Activated T-helper 9 cell treated with anti-CD3 and anti-CD28 coated beads, Interleukin-2, amount 50 U/mL, for 16 hours (primary cell): ENCODE data around the gene SMG6.
"Not testable (repeated sequence)": the region's sequence is repeated elsewhere in the genome, so short reads cannot be mapped to it uniquely, and the experiment has no call there.

Experiments
- DNase-seq: peaks from one replicate; pipeline ENCODE4 v3.0.0-alpha.2; 2020; ENCODE audit warnings: low read depth

SMG6 gene

GRCh38 chr17:2303204-2304188, at the start of gene SMG6, which contains the start of gene SRR:
TSS of gene SMG6 (minus strand) at chr17:2303785. CDS start at chr17:2303720, 65 bp downstream.
TSS of gene SRR (plus strand) at chr17:2303950. CDS start at chr17:2315561, 11,611 bp downstream.
- DNase-seq: peak; percentile 94

- no peak for DNase-seq
Observed at GRCh38 chr17:2351269-2351668, 47.7 kb upstream of the SMG6 start.

DNA sequence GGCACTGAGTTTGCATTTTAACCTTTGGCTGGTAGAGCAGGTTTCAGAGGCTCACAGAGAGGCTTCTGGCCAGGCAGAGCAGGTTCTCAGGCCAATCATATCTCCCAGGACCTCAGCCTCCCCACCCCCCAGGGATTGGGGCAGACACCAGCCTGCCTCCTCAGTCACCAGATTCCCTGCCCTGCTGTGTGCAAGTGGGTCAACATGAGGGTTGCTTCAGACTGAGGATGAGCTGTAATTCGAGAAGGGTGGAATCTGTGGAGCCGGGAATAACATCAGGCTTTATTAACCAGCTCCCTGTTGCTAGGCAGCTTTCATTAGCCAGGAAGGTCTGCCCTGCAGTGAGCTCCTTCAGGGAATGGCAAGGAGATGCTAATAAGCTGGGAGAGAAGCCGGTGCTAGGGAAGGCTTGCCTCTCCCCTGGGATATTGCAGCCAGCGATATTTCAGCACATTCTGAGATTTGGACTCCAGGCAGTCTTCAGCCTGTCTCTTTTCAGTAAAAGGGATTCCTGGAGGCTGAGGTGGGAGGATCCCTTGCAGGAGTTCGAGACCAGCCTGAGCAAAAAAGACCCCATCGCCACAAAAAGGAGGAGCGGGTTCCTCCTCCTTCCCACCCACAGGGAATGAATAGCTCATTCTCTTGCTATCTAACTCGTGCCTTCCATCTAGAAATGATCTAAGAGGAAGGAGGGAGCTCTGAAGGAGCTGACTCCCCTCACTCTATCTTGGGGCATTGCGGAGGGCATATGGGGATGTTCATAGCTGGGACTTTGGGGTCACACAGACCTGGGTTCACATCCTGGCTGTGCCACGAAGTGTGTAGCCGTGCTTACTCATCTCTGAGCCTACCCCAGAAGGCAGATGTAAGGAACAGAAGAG, 44.5 kb upstream of the SMG6 start:
- DNase-seq: no peak

DNA sequence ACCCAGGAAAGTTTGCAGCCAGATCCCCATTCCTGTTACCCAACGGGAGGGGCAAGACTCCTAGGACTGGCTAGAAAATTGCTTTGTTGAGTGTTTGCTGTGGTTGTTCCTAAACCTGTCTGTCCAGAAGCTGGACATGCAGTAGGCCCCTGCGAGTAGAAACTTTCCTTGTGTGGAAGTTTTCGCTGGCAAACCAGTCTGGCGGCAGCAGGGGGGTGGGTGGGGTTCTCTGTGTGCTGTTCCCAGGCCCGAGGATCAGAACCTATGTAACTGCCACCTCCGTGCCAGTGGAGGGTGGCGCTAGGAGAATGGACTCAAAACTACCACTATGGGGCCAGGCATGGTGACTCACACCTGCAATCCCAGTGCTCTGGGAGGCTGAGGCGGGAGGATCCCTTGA, 42.9 kb upstream of the SMG6 start:
- DNase-seq: no peak

GRCh38 chr17:2344528-2344927, 40.9 kb upstream of the SMG6 start:
- DNase-seq: no peak

DNA sequence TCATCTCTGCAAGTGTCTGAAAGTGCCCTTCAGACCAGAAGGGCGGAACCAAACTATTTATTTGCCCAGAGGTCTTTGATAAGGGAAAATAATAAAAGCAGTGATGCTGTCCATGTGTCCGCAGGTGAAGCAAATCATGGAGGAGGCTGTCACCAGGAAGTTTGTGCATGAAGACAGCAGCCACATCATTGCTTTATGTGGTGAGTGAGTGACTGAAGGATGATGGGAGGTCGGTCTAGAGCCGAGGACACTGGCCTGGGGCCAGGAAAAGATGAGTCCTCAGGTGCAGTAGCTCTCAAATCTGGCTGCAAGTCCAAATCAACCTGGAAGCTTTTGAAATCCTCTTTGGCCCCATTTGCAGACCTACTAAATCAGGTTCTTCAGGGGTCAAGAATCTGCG, 39.8 kb upstream of the SMG6 start:
- peak; percentile 12 for DNase-seq

GRCh38 chr17:2338315-2338657, 34.7 kb upstream of the SMG6 start:
- DNase-seq: no peak

DNA sequence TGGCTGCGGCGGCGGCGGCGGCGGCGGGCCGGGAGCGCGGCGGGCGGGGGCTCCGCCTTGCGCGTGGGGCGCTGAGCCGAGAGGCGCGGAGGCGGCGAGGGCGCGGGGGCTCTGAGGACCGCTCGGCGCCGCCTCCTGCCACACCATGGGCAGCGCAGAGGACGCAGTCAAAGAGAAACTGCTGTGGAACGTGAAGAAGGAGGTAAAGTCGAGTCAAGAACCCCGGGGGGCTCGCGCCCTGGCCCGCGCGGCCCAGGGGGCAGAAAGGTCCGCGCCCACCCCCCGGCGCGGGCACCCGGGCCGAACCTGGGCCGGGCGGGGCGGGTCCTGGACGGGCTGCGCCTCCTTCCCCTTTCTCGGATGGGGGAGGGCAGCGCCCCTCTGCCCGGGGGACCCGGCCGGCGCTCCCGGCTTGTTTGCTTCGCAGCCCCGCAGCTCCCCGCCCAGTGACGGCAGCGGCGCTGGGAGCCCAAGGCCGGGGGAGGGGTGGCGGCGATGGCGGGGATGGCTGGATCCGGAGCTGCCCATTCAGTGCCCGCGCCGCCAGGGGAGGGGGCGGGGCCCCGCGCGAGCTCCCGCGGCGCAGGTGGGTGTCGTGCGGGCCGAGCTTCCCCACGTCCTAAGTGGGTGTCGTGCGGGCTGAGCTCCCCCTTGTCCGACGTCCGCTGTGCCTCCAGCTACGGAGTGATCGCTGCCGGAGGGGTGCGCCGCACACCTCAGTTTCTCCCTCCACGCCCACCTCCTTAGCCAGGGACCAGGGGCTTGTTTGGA, 34.1 kb upstream of the SMG6 start:
- peak; percentile 42 for DNase-seq

DNA sequence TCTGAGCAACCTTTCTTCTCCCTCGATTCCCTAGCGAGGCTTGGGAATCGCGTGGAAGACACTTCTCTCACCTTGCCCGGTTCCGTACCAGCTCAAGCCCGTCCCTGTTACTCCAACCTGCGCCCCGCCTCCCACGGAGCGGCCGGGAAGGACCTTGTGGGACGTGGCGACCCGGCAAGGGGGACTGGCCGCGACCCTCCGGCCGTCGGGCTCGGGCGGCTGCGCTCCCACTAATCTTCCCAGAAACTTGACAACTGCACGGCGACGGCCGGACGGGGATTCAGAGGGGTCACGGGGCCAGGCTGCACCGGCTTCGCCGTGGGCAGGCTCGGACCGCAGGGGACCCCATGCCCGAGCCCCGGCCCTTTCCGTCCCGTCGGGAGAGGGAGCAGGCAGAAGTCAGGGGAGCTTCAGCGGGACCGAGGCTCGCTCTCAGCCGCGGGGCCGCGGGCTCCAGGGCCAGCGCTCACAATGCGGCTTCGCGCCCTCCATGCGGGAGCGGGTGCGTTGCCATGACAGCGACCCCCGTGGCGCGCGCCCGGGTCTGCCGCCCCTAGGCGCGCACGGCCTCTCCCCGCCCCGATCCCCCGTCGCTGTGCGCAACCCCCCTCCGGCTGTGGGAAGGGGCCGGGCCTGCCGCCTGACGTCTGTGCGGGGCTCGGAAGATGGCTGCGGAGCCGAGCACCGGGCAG, 33.4 kb upstream of the SMG6 start, which contains the start of gene SGSM2:
Gene SGSM2, plus strand, starts transcription at position 650 of the 692 bp plus-strand sequence. CDS start 188 bp downstream, outside the sequence.
- peak; percentile 57 for DNase-seq

GRCh38 chr17:2336215-2336851, 32.7 kb upstream of the SMG6 start, which contains the start of gene TSR1:
TSS of gene TSR1 (minus strand) at chr17:2336457. CDS start at chr17:2336427, 30 bp downstream.
- DNase-seq: peak; percentile 88

DNA sequence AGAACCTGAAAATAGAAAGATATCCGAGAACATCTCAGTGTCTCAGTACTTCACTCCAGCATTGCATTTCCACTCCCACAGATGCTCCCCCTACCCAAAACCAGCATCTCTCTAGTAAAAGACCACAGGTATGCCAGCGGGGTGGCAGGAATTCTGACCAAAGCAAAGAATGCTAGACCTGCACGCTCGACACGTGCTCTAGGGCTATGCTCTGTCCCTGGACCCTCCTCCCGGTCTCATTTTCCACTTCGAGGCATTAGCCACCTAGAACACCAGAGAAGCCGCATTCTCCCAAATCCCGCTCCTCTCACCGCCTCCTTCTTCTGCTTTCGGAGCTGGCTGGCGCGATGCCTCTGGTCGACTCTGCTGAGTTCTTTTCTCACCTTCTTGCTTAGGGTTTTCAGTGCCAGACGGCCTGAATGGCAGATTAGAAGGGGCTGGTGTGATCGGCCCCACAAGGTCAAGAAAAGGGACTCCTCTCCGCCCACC, 32.2 kb upstream of the SMG6 start:
- no peak for DNase-seq

DNA sequence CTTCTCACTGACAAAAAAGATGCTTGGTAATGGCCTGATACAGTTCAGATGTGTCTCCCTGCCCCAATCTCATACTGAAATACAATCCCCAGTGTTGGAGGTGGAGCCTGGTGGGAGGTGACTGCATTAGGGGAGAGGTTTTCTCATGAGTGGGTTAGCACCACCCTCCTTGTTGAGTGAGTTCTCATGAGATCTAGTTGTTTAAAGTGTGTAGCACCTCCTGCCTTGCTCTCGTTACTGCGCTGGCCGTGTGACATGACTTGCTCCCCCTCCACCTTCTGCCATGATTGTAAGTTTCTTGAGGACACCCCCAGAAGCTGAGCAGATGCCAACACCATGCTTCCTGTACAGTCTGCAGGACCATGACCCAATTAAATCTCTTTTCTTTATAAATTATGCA, 27.7 kb upstream of the SMG6 start:
- no peak for DNase-seq

GRCh38 chr17:2323629-2324314, 20.2 kb upstream of the SMG6 start:
- DNase-seq: no peak

GRCh38 chr17:2321399-2321798, 17.8 kb upstream of the SMG6 start:
- DNase-seq: no peak

DNA sequence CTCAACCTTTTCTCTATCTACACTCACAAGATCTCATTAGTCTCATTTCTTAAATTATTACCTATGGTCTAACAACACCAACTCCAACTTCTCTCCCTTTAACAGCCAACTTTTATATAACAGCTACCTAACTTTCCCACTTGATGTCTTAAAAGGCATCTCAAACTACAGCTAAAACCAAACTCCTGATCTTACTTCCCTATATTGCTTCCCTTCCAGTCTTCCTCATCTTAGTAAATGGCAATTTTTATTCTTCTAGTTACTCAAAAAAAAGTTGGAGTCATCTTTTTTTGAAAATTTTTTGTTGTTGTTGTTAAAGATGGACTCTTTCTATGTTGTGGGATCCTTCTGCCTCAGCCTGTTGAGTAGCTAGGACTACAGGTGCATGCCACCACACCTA, 15.5 kb upstream of the SMG6 start:
- no peak for DNase-seq

GRCh38 chr17:2317796-2318195, 14.2 kb upstream of the SMG6 start:
- no peak for DNase-seq

DNA sequence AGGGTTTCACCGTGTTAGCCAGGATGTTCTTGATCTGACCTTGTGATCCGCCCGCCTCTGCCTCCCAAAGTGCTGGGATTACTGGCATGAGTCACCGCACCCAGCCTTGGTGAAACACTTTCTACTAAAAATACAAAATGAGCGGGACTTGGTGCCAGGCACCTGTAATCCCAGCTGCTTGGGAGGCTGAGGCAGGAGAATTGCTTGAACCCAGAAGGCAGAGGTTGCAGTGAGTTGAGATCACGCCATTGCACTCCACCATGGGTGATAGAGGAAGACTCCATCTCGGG, 13.3 kb upstream of the SMG6 start:
- DNase-seq: not testable (repeated sequence)

DNA sequence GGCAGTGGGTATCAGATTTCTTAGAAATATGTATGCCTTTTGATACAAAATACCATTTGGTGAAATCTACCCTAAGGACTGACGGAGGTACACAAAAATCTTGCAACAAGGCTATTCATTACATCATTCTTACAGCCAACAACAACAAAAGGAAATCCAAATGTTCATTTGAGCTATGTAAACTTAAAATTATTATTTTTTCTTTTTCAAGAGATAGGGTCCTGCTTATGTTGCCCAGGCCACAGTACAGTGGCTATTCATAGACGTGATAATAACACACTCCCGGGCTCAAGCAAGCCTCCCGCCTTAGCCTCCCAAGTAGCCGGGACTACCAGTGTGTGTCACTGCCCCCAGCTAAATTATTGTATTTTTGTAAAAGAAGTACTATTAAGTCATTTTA, 9.2 kb upstream of the SMG6 start:
- DNase-seq: no peak

DNA sequence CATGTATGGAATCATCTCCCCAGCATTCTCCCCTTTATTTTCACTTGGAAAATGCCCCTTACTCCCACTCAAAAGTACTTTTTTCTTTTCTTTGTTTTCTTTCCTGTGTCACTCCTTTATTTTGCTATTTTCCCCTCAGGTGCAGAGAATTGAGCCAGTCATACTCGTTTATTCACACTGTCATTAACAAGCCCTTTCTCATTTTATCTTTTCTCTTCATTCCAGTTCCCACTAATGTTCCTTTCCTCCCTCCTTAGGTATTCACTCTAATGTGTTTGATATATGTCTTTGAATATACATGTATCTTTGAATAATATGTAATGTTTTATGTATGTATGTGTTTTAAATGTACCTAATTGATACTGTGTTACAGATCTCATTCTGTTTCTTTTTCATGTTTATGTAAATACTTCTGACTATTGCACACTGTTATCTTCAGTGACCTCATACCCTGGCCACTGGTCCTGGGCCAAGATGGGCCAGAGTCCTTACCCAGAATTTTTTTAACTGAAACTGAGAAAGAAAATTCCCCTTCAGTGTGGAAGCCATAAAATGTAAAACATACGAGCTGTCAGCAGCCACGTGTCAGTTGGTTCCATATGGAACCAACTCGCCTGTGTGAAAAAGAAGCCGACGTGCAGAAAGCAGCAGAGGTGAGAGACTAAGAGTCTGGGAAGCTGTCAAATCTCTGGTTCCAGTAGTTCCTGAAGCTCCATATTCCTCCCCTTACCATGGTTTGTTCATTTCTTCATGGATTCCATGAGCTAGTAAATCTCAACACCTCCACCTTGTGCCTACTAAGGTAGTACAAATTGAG, 6.0 kb upstream of the SMG6 start:
- no peak for DNase-seq
